ENCODE data around the gene GALP.
"Not testable (repeated sequence)": the region's sequence is repeated elsewhere in the genome, so short reads cannot be mapped to it uniquely, and the experiment has no call there.

Gene GALP

DNA sequence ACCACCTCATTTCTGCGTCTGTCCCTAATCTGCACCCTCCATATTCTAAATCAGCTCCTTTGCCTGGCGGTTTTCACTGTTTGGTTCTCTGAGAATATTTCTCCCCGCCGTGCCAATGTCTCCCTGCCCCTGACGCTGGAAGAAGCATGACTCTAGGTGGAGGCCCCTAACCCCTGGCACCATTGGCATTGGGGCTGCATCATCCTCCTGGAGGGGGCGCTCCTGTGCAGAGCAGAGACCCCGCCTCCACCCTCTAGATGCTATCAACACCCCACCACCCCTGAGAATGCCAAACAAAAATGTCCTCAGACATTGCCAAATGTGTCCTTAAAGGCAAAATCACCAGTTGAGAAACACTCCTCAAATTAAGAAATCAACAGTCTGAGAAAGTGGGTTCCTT is 15.3 kb downstream of the GALP start:
- DNase-seq (ENCODE audit: low read depth), result no peak

GRCh38 chr19:56191711-56192110 is 15.9 kb downstream of the GALP start:
- no peak for DNase-seq (ENCODE audit: low read depth)

- no peak for DNase-seq (ENCODE audit: low read depth)
Measured at GRCh38 chr19:56193981-56194640, 18.3 kb downstream of the GALP start.

DNA sequence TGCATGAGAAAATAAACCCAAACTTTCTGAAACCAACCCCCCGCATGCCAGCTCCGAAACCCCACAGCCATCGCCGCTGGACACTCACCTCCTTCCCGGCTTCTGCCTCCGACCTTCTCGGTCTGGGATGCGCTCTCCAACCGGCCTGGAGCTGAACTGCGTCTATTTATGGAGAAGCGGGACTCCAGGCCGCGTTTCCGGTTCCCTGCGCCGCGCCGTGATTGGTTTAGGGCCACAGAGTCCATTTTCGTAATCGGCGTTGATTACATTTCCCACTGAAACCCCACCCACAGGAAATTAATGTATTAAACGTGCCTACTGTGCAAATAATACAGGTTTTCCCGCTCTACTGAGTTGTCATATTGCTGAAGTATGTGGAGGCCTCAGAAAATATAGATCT is 21.8 kb downstream of the GALP start, which contains the start of gene ZSCAN5B:
Gene ZSCAN5B (minus strand): TSS at position 138 of the 400 bp plus-strand sequence. CDS start 4,731 bp downstream, outside the sequence.
- DNase-seq (ENCODE audit: low read depth), result not testable (repeated sequence)

DNA sequence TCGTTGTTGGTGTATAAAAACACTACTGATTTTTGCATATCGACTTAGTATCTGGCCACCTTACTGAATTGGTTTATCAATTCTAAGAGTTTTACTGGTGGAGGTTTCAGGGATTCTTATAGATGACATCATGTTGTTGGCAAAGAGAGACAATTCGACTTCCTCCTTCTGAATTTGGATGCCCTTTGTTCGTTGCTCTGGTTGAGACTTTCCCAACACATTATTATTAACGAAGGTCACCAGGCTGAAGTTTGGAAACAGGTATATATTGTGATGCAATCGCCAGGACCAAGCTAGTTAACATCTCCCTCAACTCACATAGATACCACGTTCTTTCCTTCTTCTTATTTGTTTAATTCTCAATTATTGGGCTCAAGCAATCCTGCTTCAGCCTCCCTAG is 23.9 kb downstream of the GALP start:
- no peak for DNase-seq (ENCODE audit: low read depth)

- no peak for DNase-seq (ENCODE audit: low read depth)
Measured at GRCh38 chr19:56201973-56202372, 26.2 kb downstream of the GALP start, which contains the start of gene ZSCAN5C. Gene ZSCAN5C (plus strand): TSS chr19:56202273. CDS start chr19:56205914, 3,641 bp downstream.

- DNase-seq (ENCODE audit: low read depth), result not testable (repeated sequence)
Measured at GRCh38 chr19:56207581-56207980, 31.8 kb downstream of the GALP start.

GRCh38 chr19:56209091-56209490 is 33.3 kb downstream of the GALP start:
- no peak for DNase-seq (ENCODE audit: low read depth)

DNA sequence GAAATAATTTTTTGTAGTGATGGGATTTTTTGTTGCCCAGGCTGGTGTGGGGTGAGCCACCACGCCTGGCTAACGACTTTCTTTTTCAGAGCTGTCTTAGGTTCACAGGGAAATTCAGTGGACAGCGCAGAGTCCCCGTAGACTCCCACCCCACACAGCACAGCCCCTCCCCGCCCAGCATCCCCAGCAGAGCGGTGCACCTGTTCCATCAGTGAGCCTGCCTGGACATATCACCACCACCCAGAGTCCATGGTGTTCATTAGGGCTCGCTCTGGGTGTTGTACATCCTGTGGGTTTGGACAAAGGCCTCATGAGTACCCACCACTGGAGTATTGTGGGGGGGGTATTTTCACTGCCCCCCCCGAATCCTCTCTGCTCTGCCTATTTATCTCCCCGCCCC is 34.2 kb downstream of the GALP start:
- DNase-seq (ENCODE audit: low read depth), result not testable (repeated sequence)

GRCh38 chr19:56211718-56212117 is 35.9 kb downstream of the GALP start:
- no peak for DNase-seq (ENCODE audit: low read depth)

- DNase-seq (ENCODE audit: low read depth), result no peak
Measured at GRCh38 chr19:56217039-56217949, 41.5 kb downstream of the GALP start.

DNA sequence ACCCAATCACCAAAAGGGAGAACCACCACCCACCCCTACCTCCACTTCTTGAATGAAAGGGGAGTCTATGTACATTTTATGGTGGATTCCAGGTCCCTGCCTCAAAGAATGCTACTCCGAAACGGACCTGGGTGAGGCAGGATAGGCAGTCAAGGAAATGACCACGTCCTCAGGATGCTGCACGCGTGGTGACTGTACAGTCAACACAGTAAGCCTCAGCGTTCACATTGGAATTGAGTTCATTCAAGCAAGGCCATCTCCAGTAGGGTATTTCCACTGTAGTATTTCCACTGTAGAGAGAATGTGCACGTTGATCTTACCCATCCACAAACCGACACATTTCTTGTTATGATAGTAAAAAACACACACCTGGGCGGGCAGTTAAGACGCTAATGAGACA is 43.2 kb downstream of the GALP start:
- no peak for DNase-seq (ENCODE audit: low read depth)

GRCh38 chr19:56221442-56221841 is 45.6 kb downstream of the GALP start:
- not testable (repeated sequence) for DNase-seq (ENCODE audit: low read depth)

- no peak for DNase-seq (ENCODE audit: low read depth)
Measured at GRCh38 chr19:56221851-56222250, 46.0 kb downstream of the GALP start.

DNA sequence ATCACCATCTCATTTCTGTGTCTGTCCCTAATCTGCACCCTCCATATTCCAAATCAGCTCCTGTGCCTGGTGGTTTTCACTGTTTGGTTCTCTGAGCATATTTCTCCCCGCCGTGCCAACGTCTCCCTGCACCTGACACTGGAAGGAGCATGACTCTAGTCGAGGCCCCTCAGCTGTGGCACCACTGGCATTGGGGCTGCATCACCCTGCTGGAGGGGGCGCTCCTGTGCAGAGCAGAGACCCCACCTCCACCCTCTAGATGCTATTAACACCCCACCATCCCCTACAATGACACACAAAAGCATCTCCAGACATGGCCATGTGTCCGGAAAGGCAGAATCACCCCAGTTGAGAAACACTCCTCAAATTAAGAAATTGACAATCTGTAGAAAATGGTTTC is 47.1 kb downstream of the GALP start:
- no peak for DNase-seq (ENCODE audit: low read depth)

- DNase-seq (ENCODE audit: low read depth), result no peak
Measured at GRCh38 chr19:56223481-56223880, 47.7 kb downstream of the GALP start.

Data from stimulated activated CD8-positive, alpha-beta memory T cell treated with anti-CD3 and anti-CD28 coated beads, Interleukin-15, amount 100 ng/mL, for 1 hour (primary cell).